WTC11 (cell line): ENCODE data around the gene GTPBP3. TPM values are rescaled to one million over a fixed set of nuclear protein-coding genes. Genes with fewer than 3 reads are reported as not detected.
A peak's percentile ranks its signal among the peaks of the same experiment; 100 is the strongest.

Experiments
- ATAC-seq: fragments of 200-7000 bp; cut with Tn5 transposase; 2 replicates; pipeline ENCODE4 v1.10.0; 2021; ENCODE audit warnings: mild to moderate bottlenecking, moderate library complexity
- CTCF ChIA-PET: fragments of 300-600 bp; sonication (Branson Sonifier 250); formaldehyde crosslinking; loops from one replicate; lab custom pipeline; 2021; ENCODE audit warnings: antibody characterized with exemption; lab: Charles Lee
- POLR2A ChIA-PET: fragments of 350-600 bp; sonication (Branson Sonifier 250); formaldehyde crosslinking; loops from one replicate; lab custom pipeline; 2021; ENCODE audit warnings: antibody characterized with exemption; lab: Charles Lee
- DNase-seq: peaks from one replicate; pipeline ENCODE4 v3.0.0; 2021; ENCODE audit warnings: low spot score
- H3K27ac Mint-ChIP-seq: 2 replicates; pipeline ENCODE4 v1.8.0; 2021; ENCODE audit warnings: mixed read lengths
- H3K27me3 Mint-ChIP-seq: 2 replicates; pipeline ENCODE4 v1.8.0; 2021; ENCODE audit warnings: low read depth, mild to moderate bottlenecking, moderate library complexity, mixed read lengths
- H3K36me3 Mint-ChIP-seq: 2 replicates; pipeline ENCODE4 v1.8.0; 2021; ENCODE audit warnings: mixed read lengths
- H3K4me1 Mint-ChIP-seq: 2 replicates; pipeline ENCODE4 v1.8.0; 2022; ENCODE audit warnings: mixed read lengths
- H3K4me3 Mint-ChIP-seq: 2 replicates; pipeline ENCODE4 v1.8.0; 2021; ENCODE audit warnings: mild to moderate bottlenecking, moderate library complexity, mixed read lengths
- H3K9me3 Mint-ChIP-seq: 2 replicates; pipeline ENCODE4 v1.8.0; 2021; ENCODE audit warnings: mixed read lengths
- CREB1 ChIP-seq: sonication (generic); formaldehyde crosslinking; IDR thresholded peaks from 2 replicates; pipeline ENCODE4 v1.8.0; 2023; ENCODE audit warnings: mild to moderate bottlenecking, missing genetic modification reagents
- EMX1 ChIP-seq: fragments of 250-450 bp; sonication (Bioruptor Pico); IDR thresholded peaks from 2 replicates; pipeline ENCODE4 v1.8.0; 2021; ENCODE audit warnings: mild to moderate bottlenecking
- MXD4 ChIP-seq: fragments of 250-450 bp; sonication (Bioruptor Pico); IDR thresholded peaks from 2 replicates; pipeline ENCODE4 v1.8.0; 2021; ENCODE audit warnings: mild to moderate bottlenecking, moderate library complexity, borderline replicate concordance
- SOX15 ChIP-seq: fragments of 250-450 bp; sonication (Bioruptor Pico); IDR thresholded peaks from 2 replicates; pipeline ENCODE4 v1.9.0; 2021; ENCODE audit warnings: mild to moderate bottlenecking
- ZNF396 ChIP-seq: fragments of 250-450 bp; sonication (Bioruptor Pico); IDR thresholded peaks from 2 replicates; pipeline ENCODE4 v1.8.0; 2021; ENCODE audit warnings: mild to moderate bottlenecking, moderate library complexity, borderline replicate concordance
- total RNA-seq: library from RNA; stranded (reverse); gene quantifications from 3 replicates; pipeline ENCODE4 v1.2.3, GENCODE V29; 2021
- TF ChIP-seq, protein P1 (sequence below): sonication (generic); formaldehyde crosslinking; conservative IDR thresholded peaks from 2 replicates; pipeline ENCODE4 v1.8.1; 2023; ENCODE audit warnings: mild to moderate bottlenecking, low read depth, missing genetic modification reagents, moderate library complexity
- TF ChIP-seq, protein P2 (sequence below): sonication (generic); formaldehyde crosslinking; IDR thresholded peaks from 2 replicates; pipeline ENCODE4 v1.8.1; 2023; ENCODE audit warnings: mild to moderate bottlenecking, missing genetic modification reagents, moderate library complexity
- TF ChIP-seq, protein P3 (sequence below): fragments of 250-450 bp; sonication (Bioruptor Pico); IDR thresholded peaks from 2 replicates; pipeline ENCODE4 v1.8.0; 2021; ENCODE audit warnings: mild to moderate bottlenecking

The GTPBP3 gene
- total RNA-seq, 1 experiment from 2014 or later = 93.0 TPM

DNA sequence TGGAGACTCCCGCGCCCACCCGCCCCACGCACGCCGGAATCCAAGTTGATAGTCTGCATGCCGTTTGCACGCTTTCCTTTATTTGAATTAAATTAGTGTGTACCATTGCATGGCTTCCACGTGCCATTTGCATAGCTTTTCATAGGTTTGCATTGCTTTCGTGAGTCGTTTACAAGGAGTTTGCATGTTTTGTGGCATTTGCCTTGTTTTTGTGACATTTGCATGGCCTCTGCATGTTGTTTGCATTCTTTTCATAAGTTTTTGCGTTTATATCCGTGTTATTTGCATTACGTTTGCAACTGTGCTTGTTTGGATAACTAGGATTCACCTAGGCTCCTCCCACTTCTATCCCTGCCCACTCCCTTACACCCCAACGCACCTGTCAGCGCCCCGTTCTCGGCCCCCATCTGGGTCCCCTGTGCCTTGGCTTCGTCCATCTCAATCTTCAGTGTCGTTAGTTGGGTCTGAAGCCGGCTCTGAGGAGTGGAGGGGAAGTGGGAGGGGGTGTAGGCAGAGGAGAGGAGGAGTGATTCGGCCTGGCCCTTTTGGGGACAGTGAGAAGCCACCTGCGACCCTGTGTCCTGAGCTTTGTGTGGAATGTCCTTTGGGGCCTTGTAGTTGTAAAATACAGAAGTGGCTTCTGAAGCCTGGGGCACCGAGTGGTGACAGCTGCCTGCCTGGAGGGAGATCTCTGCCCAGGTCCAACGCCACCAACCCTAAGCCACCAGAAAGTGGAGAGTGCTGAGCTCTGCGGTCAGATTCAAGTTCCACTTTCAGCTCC, 54.2 kb downstream of the GTPBP3 start:
- ATAC-seq (peak; percentile 11), DNase-seq (peak; percentile 28)
- TF ChIP-seq ZNF396 (CRISPR knock-in tag) (no peak), EMX1 (CRISPR knock-in tag) (no peak), MXD4 (no peak), CREB1 (no peak), SOX15 (CRISPR knock-in tag) (no peak)
- TF ChIP-seq, protein P1, sequence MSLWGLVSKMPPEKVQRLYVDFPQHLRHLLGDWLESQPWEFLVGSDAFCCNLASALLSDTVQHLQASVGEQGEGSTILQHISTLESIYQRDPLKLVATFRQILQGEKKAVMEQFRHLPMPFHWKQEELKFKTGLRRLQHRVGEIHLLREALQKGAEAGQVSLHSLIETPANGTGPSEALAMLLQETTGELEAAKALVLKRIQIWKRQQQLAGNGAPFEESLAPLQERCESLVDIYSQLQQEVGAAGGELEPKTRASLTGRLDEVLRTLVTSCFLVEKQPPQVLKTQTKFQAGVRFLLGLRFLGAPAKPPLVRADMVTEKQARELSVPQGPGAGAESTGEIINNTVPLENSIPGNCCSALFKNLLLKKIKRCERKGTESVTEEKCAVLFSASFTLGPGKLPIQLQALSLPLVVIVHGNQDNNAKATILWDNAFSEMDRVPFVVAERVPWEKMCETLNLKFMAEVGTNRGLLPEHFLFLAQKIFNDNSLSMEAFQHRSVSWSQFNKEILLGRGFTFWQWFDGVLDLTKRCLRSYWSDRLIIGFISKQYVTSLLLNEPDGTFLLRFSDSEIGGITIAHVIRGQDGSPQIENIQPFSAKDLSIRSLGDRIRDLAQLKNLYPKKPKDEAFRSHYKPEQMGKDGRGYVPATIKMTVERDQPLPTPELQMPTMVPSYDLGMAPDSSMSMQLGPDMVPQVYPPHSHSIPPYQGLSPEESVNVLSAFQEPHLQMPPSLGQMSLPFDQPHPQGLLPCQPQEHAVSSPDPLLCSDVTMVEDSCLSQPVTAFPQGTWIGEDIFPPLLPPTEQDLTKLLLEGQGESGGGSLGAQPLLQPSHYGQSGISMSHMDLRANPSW (CRISPR knock-in tag) = no peak
- TF ChIP-seq, protein P2, sequence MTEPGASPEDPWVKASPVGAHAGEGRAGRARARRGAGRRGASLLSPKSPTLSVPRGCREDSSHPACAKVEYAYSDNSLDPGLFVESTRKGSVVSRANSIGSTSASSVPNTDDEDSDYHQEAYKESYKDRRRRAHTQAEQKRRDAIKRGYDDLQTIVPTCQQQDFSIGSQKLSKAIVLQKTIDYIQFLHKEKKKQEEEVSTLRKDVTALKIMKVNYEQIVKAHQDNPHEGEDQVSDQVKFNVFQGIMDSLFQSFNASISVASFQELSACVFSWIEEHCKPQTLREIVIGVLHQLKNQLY (CRISPR knock-in tag) = no peak
- TF ChIP-seq, protein P3, sequence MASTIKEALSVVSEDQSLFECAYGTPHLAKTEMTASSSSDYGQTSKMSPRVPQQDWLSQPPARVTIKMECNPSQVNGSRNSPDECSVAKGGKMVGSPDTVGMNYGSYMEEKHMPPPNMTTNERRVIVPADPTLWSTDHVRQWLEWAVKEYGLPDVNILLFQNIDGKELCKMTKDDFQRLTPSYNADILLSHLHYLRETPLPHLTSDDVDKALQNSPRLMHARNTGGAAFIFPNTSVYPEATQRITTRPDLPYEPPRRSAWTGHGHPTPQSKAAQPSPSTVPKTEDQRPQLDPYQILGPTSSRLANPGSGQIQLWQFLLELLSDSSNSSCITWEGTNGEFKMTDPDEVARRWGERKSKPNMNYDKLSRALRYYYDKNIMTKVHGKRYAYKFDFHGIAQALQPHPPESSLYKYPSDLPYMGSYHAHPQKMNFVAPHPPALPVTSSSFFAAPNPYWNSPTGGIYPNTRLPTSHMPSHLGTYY (CRISPR knock-in tag) = no peak
- peaks cover 25% of the 10 kb centered on the region for H3K27me3 Mint-ChIP-seq
- H3K9me3 Mint-ChIP-seq = peaks cover 9% of the 10 kb centered on the region
- peaks cover 3% of the 10 kb centered on the region; the same call in 1 of the 2 replicates for H3K36me3 Mint-ChIP-seq
- peak overlapping the region; percentile 19; the same call in 1 of the 2 replicates for H3K27ac Mint-ChIP-seq
- POLR2A ChIA-PET = interaction anchor here (0.8 to 1.0 kb wide), 2 partner anchors 12 to 120 kb away, joined by 3 read pairs; partner anchors contain the start of gene PGLS
- H3K4me1 Mint-ChIP-seq = peaks cover 13% of the 10 kb centered on the region
- H3K4me3 Mint-ChIP-seq = peak overlapping the region; percentile 73
- CTCF ChIA-PET = interaction anchor here (0.5 to 4.2 kb wide), 24 partner anchors 12 to 1350 kb away, joined by 3 to 17 read pairs (median 4); partner anchors contain the start of genes DDA1, MVB12A, RPL18A and SLC27A1

Other genes with a start within 250 kb of the GTPBP3 start
- 13.9 to 15.4 TPM (median 14.2 TPM) in 3 replicates for gene USE1, start 122.2 kb upstream of the GTPBP3 start, total RNA-seq
- gene OCEL1, start 111.3 kb upstream of the GTPBP3 start, total RNA-seq = 34.0 to 51.6 TPM (median 40.9 TPM) in 3 replicates
- 144 to 149 TPM (median 145 TPM) in 3 replicates for gene NR2F6, start 91.6 kb upstream of the GTPBP3 start, total RNA-seq
- gene USHBP1, start 72.8 kb upstream of the GTPBP3 start, total RNA-seq = 10.9 to 14.2 TPM (median 12.3 TPM) in 3 replicates
- 139 to 147 TPM (median 146 TPM) in 3 replicates for gene BABAM1, start 70.1 kb upstream of the GTPBP3 start, total RNA-seq
- 9.1 to 12.9 TPM (median 10.2 TPM) in 3 replicates for gene ANKLE1, start 55.7 kb upstream of the GTPBP3 start, total RNA-seq
- 13.2 to 18.1 TPM (median 17.6 TPM) in 3 replicates for gene ABHD8, start 34.1 kb upstream of the GTPBP3 start, total RNA-seq
- gene MRPL34, start 31.7 kb upstream of the GTPBP3 start, total RNA-seq = 117 to 130 TPM (median 122 TPM) in 3 replicates
- gene DDA1, start 28.0 kb upstream of the GTPBP3 start, total RNA-seq = 36.2 to 42.8 TPM (median 37.0 TPM) in 3 replicates
- gene ANO8, start 2.7 kb upstream of the GTPBP3 start, total RNA-seq = 30.5 to 35.4 TPM (median 32.6 TPM) in 3 replicates
- 0.11 to 0.27 TPM in 2 of 3 replicates, not detected in the other for gene PLVAP, start 39.8 kb downstream of the GTPBP3 start, total RNA-seq
- gene CCDC194, start 56.6 kb downstream of the GTPBP3 start, total RNA-seq = 0.37 to 0.87 TPM (median 0.76 TPM) in 3 replicates
- gene BST2, start 68.1 kb downstream of the GTPBP3 start, total RNA-seq = 22.8 to 67.7 TPM (median 61.1 TPM) in 3 replicates
- gene MVB12A, start 82.5 kb downstream of the GTPBP3 start, total RNA-seq = 58.7 to 78.6 TPM (median 70.8 TPM) in 3 replicates
- 1.2 to 2.9 TPM (median 2.3 TPM) in 3 replicates for gene TMEM221, start 111.1 kb downstream of the GTPBP3 start, total RNA-seq
- gene NXNL1, start 123.4 kb downstream of the GTPBP3 start, total RNA-seq = not detected in 3 replicates
- gene SLC27A1, start 133.0 kb downstream of the GTPBP3 start, total RNA-seq = 8.6 to 12.1 TPM (median 10.1 TPM) in 3 replicates
- 81.7 to 108 TPM (median 108 TPM) in 3 replicates for gene PGLS, start 174.1 kb downstream of the GTPBP3 start, total RNA-seq
- gene COLGALT1, start 218.1 kb downstream of the GTPBP3 start, total RNA-seq = 54.0 to 71.7 TPM (median 67.1 TPM) in 3 replicates